HEK293 (cell line): Measurements from ENCODE around the gene AKT3.

ENCODE experiments used
- CTCF ChIA-PET: fragments of 350-600 bp; formaldehyde crosslinking; extraction: SDS; loops from one replicate; lab custom pipeline; 2021; ENCODE audit warnings: antibody characterized with exemption; lab: Yijun Ruan, JAX
- POLR2A ChIA-PET: fragments of 300-600 bp; formaldehyde crosslinking; extraction: SDS; loops from one replicate; lab custom pipeline; 2020; ENCODE audit warnings: antibody characterized with exemption, inconsistent platforms; lab: Yijun Ruan, JAX
- H3K27ac ChIP-seq: fragments of 200-500 bp; sonication (Bioruptor generic); 2 replicates; pipeline ENCODE4 v1.5.1; 2014; ENCODE audit warnings: low read depth, low read length, control low read depth, inconsistent platforms; ENCODE audit errors: extremely low read depth
- H3K36me3 ChIP-seq, 2 experiments: fragments of 200-500 bp in 1 of 2; sonication (Bioruptor generic) in 1 of 2; 1 replicate in 1 of 2; 2 replicates in 1 of 2; pipeline ENCODE4 v1.5.1; 2014 to 2017; ENCODE audit warnings: inconsistent platforms in 2 of 2, low read length in 2 of 2; ENCODE audit not compliant: control insufficient read depth in 2 of 2, insufficient read depth in 1 of 2
- H3K4me1 ChIP-seq: fragments of 200-500 bp; sonication (Bioruptor generic); 2 replicates; pipeline ENCODE4 v1.5.1; 2014; ENCODE audit warnings: mild to moderate bottlenecking, low read length, inconsistent platforms; ENCODE audit not compliant: control insufficient read depth, insufficient read depth
- H3K4me3 ChIP-seq: 2 replicates; pipeline ENCODE4 v1.5.1; 2011; ENCODE audit warnings: low read depth, mild to moderate bottlenecking, control low read depth, low read length, moderate library complexity
- H3K9me3 ChIP-seq: fragments of 200-500 bp; sonication (Bioruptor generic); 2 replicates; pipeline ENCODE4 v1.5.1; 2014; ENCODE audit warnings: low read depth, low read length, inconsistent platforms; ENCODE audit not compliant: control insufficient read depth, insufficient read depth
- HOXA7 ChIP-seq: sonication (generic); formaldehyde crosslinking; IDR thresholded peaks from 2 replicates; pipeline ENCODE4 v1.8.1; 2022; ENCODE audit warnings: missing genetic modification reagents, borderline replicate concordance
- INSM2 ChIP-seq: fragments of 450-650 bp; formaldehyde crosslinking; IDR thresholded peaks from 2 replicates; pipeline ENCODE4 v1.5.1; 2016; ENCODE audit warnings: missing biosample characterization, missing genetic modification characterization
- KLF1 ChIP-seq: fragments of 450-650 bp; formaldehyde crosslinking; IDR thresholded peaks from 2 replicates; pipeline ENCODE4 v1.5.1; 2016; ENCODE audit warnings: missing biosample characterization, missing genetic modification characterization
- KLF7 ChIP-seq: fragments of 450-650 bp; formaldehyde crosslinking; IDR thresholded peaks from 2 replicates; pipeline ENCODE4 v1.5.1; 2016; ENCODE audit warnings: missing biosample characterization, missing genetic modification characterization, borderline replicate concordance
- KLF8 ChIP-seq: fragments of 450-650 bp; formaldehyde crosslinking; IDR thresholded peaks from 2 replicates; pipeline ENCODE4 v1.5.1; 2016; ENCODE audit warnings: missing biosample characterization, missing genetic modification characterization
- MZF1 ChIP-seq: fragments of 450-650 bp; formaldehyde crosslinking; IDR thresholded peaks from 2 replicates; pipeline ENCODE4 v1.5.1; 2017; ENCODE audit warnings: missing biosample characterization, missing genetic modification characterization, borderline replicate concordance
- SCRT2 ChIP-seq: fragments of 450-650 bp; formaldehyde crosslinking; IDR thresholded peaks from 2 replicates; pipeline ENCODE4 v1.5.1; 2016; ENCODE audit warnings: missing biosample characterization, missing genetic modification characterization
- SP2 ChIP-seq: fragments of 450-650 bp; formaldehyde crosslinking; IDR thresholded peaks from 2 replicates; pipeline ENCODE4 v1.5.1; 2016; ENCODE audit warnings: missing biosample characterization, missing genetic modification characterization
- TCF7L2 ChIP-seq: IDR thresholded peaks from 2 replicates; pipeline ENCODE4 v1.6.1; 2011; ENCODE audit warnings: low read depth, mild to moderate bottlenecking, inconsistent platforms, low read length, moderate library complexity, borderline replicate concordance
- TRIM28 ChIP-seq: IDR thresholded peaks from 2 replicates; pipeline ENCODE4 v1.6.1; 2011; ENCODE audit warnings: low read length, control low read depth, borderline replicate concordance
- ZNF10 ChIP-seq: fragments of 450-650 bp; formaldehyde crosslinking; IDR thresholded peaks from 2 replicates; pipeline ENCODE4 v1.5.1; 2017; ENCODE audit warnings: missing biosample characterization, missing genetic modification characterization
- ZNF169 ChIP-seq: fragments of 450-650 bp; formaldehyde crosslinking; IDR thresholded peaks from 2 replicates; pipeline ENCODE4 v1.5.1; 2016; ENCODE audit warnings: missing biosample characterization, missing genetic modification characterization
- ZNF266 ChIP-seq: fragments of 450-650 bp; formaldehyde crosslinking; IDR thresholded peaks from 2 replicates; pipeline ENCODE4 v1.5.1; 2016; ENCODE audit warnings: missing biosample characterization, missing genetic modification characterization, low read depth
- ZNF391 ChIP-seq: fragments of 450-650 bp; formaldehyde crosslinking; IDR thresholded peaks from 2 replicates; pipeline ENCODE4 v1.5.1; 2016; ENCODE audit warnings: low read depth, missing biosample characterization, missing genetic modification characterization, borderline replicate concordance
- ZNF473 ChIP-seq: fragments of 450-650 bp; formaldehyde crosslinking; IDR thresholded peaks from 2 replicates; pipeline ENCODE4 v1.5.1; 2017; ENCODE audit warnings: missing biosample characterization, missing genetic modification characterization
- ZNF585B ChIP-seq: fragments of 450-650 bp; formaldehyde crosslinking; IDR thresholded peaks from 2 replicates; pipeline ENCODE4 v1.5.1; 2016; ENCODE audit warnings: missing biosample characterization, missing genetic modification characterization
- ZNF747 ChIP-seq: fragments of 450-650 bp; formaldehyde crosslinking; IDR thresholded peaks from 2 replicates; pipeline ENCODE4 v1.5.1; 2016; ENCODE audit warnings: missing biosample characterization, missing genetic modification characterization
- ZNF777 ChIP-seq: fragments of 450-650 bp; formaldehyde crosslinking; IDR thresholded peaks from 2 replicates; pipeline ENCODE4 v1.5.1; 2017; ENCODE audit warnings: missing biosample characterization, missing genetic modification characterization, borderline replicate concordance
- TF ChIP-seq, protein P1 (sequence below): fragments of 450-650 bp; formaldehyde crosslinking; IDR thresholded peaks from 2 replicates; pipeline ENCODE4 v1.5.1; 2016; ENCODE audit warnings: missing biosample characterization, missing genetic modification characterization
- TF ChIP-seq, protein P2 (sequence below): fragments of 450-650 bp; formaldehyde crosslinking; IDR thresholded peaks from 2 replicates; pipeline ENCODE4 v1.5.1; 2016; ENCODE audit warnings: missing biosample characterization, missing genetic modification characterization

The AKT3 gene

GRCh38 chr1:243500512-243500911 is 349.5 kb downstream of the AKT3 start (continued):
- no peak for TF ChIP-seq SP2 (tag by site-specific recombination)
- no peak for TF ChIP-seq KLF1 (tag by site-specific recombination)

DNA sequence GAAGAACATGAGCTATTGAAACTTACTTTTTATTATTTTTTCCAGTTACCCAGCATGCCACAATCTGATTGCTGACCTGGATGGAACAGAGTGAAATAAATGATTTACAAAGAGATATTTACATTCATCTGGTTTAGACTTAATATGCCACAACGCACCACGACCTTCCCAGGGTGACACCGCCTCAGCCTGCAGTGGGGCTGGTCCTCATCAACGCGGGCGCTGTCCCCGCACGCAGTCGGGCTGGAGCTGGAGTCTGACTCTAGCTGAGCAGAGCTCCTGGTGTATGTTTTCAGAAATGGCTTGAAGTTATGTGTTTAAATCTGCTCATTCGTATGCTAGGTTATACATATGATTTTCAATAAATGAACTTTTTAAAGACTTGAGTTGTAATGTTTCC is 350.3 kb downstream of the AKT3 start:
- Histone ChIP-seq H3K4me1 (no peaks in the 10 kb centered on the region), H3K4me3 (no peak overlapping the region), H3K9me3 (no peaks in the 10 kb centered on the region), H3K36me3 (peaks cover 0 to 16% of the 10 kb centered on the region in 2 experiments; a peak in 1 of 3 replicates), H3K27ac (no peak overlapping the region)
- ChIA-PET CTCF (interaction anchor here (0.6 kb wide), 1 partner anchor 689 kb away, joined by 4 read pairs; no protein-coding TSS in a partner anchor), POLR2A (no interaction called here)
- no peak for TF ChIP-seq TRIM28
- no peak for TF ChIP-seq INSM2 (tag by site-specific recombination)
- TF ChIP-seq ZNF585B (tag by site-specific recombination): no peak
- TF ChIP-seq TCF7L2: no peak
- no peak for TF ChIP-seq ZNF777 (tag by site-specific recombination)
- TF ChIP-seq KLF8 (tag by site-specific recombination): no peak
- no peak for TF ChIP-seq MZF1 (tag by site-specific recombination)
- no peak for TF ChIP-seq ZNF10
- no peak for TF ChIP-seq ZNF169 (tag by site-specific recombination)
- no peak for TF ChIP-seq ZNF747 (tag by site-specific recombination)
- TF ChIP-seq, protein P1, sequence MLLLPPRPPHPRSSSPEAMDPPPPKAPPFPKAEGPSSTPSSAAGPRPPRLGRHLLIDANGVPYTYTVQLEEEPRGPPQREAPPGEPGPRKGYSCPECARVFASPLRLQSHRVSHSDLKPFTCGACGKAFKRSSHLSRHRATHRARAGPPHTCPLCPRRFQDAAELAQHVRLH: no peak
- TF ChIP-seq, protein P2, sequence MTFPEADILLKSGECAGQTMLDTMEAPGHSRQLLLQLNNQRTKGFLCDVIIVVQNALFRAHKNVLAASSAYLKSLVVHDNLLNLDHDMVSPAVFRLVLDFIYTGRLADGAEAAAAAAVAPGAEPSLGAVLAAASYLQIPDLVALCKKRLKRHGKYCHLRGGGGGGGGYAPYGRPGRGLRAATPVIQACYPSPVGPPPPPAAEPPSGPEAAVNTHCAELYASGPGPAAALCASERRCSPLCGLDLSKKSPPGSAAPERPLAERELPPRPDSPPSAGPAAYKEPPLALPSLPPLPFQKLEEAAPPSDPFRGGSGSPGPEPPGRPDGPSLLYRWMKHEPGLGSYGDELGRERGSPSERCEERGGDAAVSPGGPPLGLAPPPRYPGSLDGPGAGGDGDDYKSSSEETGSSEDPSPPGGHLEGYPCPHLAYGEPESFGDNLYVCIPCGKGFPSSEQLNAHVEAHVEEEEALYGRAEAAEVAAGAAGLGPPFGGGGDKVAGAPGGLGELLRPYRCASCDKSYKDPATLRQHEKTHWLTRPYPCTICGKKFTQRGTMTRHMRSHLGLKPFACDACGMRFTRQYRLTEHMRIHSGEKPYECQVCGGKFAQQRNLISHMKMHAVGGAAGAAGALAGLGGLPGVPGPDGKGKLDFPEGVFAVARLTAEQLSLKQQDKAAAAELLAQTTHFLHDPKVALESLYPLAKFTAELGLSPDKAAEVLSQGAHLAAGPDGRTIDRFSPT (tag by site-specific recombination): no peak
- no peak for TF ChIP-seq HOXA7
- TF ChIP-seq KLF7 (tag by site-specific recombination): no peak
- no peak for TF ChIP-seq ZNF266 (tag by site-specific recombination)
- TF ChIP-seq ZNF473 (tag by site-specific recombination): no peak

DNA sequence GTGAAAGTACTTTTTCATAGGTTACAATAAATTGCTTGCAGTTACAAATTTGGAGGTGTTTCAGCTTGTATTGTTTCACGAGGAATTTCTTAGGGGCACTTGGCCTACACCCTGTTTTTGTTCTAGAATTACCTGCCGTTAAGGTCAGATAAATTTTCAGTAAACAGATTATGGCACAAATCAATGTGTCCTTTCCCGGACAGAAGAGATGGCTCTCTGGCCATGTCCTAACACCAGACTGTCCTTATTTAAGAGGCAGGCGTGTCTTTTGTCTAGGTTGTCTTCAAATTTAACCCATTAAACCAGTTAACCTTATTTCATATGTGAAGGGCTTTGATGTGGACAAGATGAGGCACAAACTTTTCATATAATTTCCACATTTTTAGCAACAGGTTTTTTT is 350.8 kb downstream of the AKT3 start:
- peak; percentile 48; the same call in 1 of the 2 replicates for TF ChIP-seq SCRT2 (tag by site-specific recombination)
- TF ChIP-seq ZNF391 (tag by site-specific recombination): no peak
- TF ChIP-seq, all 188 proteins: peak for 1
- Histone ChIP-seq H3K4me1 (no peaks in the 10 kb centered on the region), H3K36me3 (peaks cover 0 to 15% of the 10 kb centered on the region in 2 experiments; a peak in 1 of 3 replicates), H3K9me3 (no peaks in the 10 kb centered on the region), H3K27ac (no peak overlapping the region), H3K4me3 (no peak overlapping the region)
- POLR2A ChIA-PET: no interaction called here
- CTCF ChIA-PET: interaction anchor here (0.6 to 0.7 kb wide), 2 partner anchors 285 to 688 kb away, joined by 3 to 4 read pairs; no protein-coding TSS in a partner anchor
